ENCODE results near the gene MBD1.
"Not testable (repeated sequence)": the region's sequence is repeated elsewhere in the genome, so short reads cannot be mapped to it uniquely, and the experiment has no call there.

MBD1 gene

GRCh38 chr18:50275503-50276036 lies 5.8 kb downstream of the MBD1 start:
- in situ Hi-C loops (cut with HindIII; ENCODE audit: low sequenced_read_pairs), result no loop called here

DNA sequence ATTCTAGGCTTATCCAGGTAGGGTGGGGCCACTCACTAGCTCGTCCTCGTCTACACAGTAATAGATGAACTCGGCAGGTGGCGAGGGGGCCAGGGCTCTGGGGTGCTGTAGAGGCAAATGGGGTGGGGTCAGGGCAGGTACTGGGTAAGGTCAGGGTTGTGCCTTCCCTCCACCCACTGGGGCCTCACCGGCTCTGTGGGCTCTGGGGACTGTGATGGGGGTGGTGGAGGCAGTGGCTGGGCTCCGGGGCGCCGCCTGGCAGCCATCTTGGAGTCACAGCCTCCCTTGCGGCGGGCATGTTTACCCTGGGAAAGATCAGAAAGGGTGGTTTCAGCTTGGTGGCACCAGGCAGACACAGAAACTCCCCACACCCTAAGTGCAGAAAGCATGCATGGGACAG lies 6.4 kb downstream of the MBD1 start:
- in situ Hi-C loops (cut with HindIII; ENCODE audit: low sequenced_read_pairs), result no loop called here

GRCh38 chr18:50274044-50274442 lies 7.3 kb downstream of the MBD1 start:
- in situ Hi-C loops (cut with HindIII; ENCODE audit: low sequenced_read_pairs), result no loop called here

GRCh38 chr18:50273203-50274043 lies 7.9 kb downstream of the MBD1 start:
- in situ Hi-C loops (cut with HindIII; ENCODE audit: low sequenced_read_pairs), result no loop called here

DNA sequence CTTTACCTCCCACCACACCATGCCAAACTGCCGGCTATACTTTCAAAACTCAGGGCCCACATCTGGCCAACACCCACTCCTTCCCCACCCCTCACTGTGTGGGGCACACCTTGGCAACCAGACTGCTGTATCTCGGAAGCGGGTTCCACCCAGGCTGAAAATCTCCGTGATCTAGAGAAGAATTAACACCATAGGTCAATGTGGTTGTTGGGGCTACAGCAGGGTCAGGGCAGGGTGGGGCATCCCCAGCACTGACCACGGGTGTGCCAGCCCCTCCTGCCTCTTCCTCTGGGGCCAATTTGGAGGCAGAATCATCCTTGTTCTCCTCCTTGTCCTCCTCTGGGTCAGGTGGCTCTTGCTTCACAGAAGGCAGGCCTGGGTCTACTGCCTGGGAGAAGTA lies 8.8 kb downstream of the MBD1 start:
- in situ Hi-C loops (cut with HindIII; ENCODE audit: low sequenced_read_pairs), result no loop called here

DNA sequence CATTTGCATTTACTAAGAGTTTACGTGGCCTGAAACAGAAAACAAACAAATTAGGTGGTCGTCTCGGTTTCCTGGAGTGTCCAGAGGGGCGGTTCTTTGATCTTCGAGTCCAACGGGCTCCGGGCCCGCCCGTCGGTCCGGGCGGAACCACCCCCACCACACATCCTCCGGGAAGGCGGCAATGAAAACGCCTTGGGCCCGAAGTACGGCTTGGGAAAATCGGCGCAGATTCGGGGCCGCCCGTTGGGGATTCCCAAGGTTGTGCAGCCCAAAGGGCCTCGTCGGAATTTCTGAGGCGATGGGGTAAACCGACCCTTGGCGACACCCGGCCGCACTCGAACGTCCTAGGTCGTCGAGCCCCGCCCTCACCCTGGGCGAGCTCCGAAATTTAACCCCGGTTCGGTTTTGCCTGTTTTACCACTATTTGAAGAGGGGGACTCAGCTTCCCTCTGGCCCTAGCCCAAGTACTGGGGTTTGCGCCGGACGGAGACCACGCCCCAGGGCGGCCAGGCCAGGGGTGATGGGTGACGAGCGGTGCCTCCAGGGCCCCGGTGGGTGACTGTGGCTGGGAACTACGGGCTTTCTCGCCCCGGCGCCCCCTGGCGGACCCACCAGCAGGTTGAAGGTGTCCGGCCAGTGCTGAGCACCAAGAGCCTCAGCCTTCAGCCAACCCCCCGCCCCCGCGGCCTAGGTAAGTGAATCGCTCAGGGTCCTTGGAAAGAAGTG lies 13.1 kb downstream of the MBD1 start:
- in situ Hi-C loops (cut with HindIII; ENCODE audit: low sequenced_read_pairs), result no loop called here

GRCh38 chr18:50266248-50266704 lies 15.0 kb downstream of the MBD1 start, which contains the start of gene CFAP53:
Gene CFAP53, minus strand, starts transcription at chr18:50266495. Its CDS starts 91 bp downstream, at chr18:50266404.
- in situ Hi-C loops (cut with HindIII; ENCODE audit: low sequenced_read_pairs), result no loop called here

GRCh38 chr18:50262977-50263376 lies 18.3 kb downstream of the MBD1 start:
- in situ Hi-C loops (cut with HindIII; ENCODE audit: low sequenced_read_pairs), result no loop called here

DNA sequence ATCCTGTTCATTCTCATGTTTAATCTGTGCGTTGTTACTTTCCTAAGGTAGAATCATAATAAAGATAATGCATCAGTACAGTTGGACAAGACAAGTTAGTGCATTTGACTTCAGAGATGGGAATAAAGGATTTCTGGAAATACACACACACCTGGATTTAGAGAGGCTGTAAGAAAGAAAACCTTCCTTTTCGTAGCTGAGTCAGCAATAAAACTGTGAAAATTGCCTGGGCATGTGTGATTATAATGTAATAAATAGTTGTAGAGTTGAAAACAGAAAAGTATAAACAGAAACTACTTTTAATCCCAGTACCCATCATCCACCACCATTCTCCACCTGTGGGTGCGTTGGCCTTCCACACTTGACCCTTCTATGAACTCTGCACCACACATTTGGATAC lies 30.4 kb downstream of the MBD1 start:
- in situ Hi-C loops (cut with HindIII; ENCODE audit: low sequenced_read_pairs), result no loop called here

GRCh38 chr18:50249576-50249975 lies 31.7 kb downstream of the MBD1 start:
- in situ Hi-C loops (cut with HindIII; ENCODE audit: low sequenced_read_pairs), result no loop called here

DNA sequence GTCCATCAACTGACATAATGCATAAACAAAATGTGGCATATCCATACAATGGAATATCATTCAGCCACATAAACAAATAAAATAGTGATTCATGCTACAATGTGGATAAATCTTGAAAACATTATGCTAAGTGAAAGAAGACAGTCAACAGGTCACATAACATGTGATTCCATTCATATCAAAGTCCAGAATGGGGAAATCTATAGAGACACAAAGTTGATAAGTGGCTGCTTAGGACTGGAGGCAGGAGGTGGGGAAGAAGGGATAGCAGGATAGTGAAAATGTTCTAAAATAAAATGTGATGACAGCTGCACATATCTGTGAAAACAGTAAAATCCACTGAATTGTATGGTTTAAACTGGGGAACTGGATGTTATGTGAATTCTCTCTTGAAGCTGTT lies 33.8 kb downstream of the MBD1 start:
- in situ Hi-C loops (cut with HindIII; ENCODE audit: low sequenced_read_pairs), result no loop called here

DNA sequence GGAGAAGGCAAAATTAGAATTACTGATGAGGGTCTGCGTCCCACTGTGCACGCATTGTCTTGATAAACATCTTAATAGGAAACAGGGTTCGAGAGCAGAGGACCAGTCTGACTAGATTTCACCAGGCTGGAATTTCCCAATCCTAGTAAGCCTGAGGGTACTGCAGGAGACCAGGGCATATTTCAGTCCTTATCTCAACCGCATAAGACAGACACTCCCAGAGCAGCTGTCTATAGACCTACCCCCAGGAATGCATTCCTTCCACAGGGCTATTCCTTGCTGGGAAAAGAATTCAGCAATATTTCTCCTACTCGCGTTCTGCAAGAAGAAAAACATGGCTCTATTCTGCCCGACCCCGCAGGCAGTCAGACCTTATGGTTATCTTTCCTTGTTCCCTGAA lies 39.6 kb downstream of the MBD1 start:
- in situ Hi-C loops (cut with HindIII; ENCODE audit: low sequenced_read_pairs), result not testable (repeated sequence)

DNA sequence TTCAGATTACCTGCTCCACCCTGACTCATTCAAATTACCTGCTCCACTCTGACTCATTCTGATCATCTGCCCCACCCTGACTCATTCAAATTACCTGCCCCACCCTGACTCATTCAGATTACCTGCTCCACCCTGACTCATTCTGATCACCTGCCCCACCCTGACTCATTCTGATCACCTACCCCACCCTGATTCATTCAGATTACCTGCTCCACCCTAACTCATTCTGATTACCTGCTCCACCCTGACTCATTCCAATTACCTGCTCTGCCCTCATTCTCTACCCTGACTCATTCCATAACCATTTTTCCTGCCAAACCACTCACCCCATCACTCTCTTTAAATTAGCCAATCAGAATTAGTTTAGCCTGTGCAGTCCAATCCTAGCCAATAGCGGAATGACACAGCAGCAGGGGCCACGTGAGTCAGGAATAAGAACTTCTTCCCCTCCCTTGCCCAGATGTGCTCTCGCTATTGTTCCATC lies 41.2 kb downstream of the MBD1 start:
- in situ Hi-C loops (cut with HindIII; ENCODE audit: low sequenced_read_pairs), result no loop called here

DNA sequence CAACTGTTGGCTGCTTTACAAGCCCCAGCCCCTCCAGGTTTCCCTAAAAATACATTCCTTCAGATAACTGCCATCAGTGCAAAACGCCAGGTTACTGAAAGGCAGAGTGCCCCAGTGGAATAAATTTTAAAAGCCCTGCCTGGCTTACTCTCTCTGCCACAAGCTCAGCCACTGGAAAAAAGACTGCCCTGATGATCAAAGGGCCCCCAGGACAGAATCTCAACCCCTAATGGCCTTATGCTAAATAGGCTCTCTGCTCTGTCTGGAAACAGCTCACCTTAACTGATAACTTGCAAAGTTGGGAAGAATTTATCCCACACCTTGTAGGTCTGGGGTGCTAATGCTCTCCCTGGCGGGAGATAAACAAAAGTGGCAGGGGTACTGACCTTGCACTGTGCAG lies 48.9 kb downstream of the MBD1 start:
- in situ Hi-C loops (cut with HindIII; ENCODE audit: low sequenced_read_pairs), result no loop called here

DNA sequence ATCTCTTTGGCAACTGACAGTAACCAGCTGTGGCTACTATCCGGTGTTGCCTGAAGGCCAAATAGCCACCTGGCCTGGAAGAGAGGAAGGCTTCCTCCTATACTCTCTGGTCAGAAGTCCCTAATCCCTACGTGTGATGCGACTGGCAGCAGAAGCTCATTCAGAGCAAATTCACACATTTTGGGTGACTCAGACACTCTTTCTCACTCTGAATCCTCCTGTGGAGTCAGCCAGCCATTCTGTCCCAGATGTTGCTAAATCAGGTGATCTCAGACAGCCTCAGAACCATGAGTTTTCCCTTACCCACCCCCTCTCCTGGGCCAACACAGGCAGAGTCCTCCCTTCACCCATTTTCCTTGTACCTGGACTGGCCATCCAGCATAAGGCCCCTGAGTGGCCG lies 49.7 kb downstream of the MBD1 start:
- in situ Hi-C loops (cut with HindIII; ENCODE audit: low sequenced_read_pairs), result no loop called here

DNA sequence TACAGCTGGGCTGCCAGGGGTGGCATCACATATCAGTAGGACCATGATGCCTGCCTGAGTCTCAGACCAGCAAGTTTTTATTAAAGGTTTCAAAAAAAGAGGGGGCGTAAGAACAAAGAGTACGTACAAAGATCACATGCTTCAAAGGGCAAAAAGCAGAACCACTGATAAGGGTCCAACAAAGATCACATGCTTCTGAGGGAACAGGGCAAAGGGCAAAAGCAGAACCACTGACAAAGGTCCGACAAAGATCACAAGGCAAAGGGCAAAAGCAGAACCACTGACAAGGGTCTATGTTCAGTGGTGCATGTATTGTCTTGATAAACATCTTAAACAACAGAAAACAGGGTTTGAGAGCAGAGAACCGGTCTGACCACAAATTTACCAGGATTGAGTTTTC lies 61.1 kb downstream of the MBD1 start:
- in situ Hi-C loops (cut with HindIII; ENCODE audit: low sequenced_read_pairs), result not testable (repeated sequence)

All from DLD1 (cell line).